HUES48 (cell line): ENCODE results near the gene FES.

Experiments used
- H3K27ac ChIP-seq: one replicate; pipeline ENCODE4 v1.7.0; 2013; ENCODE audit warnings: low read depth, low read length, inconsistent platforms
- H3K27me3 ChIP-seq: 2 replicates; pipeline ENCODE4 v1.6.1; 2013; ENCODE audit warnings: mild to moderate bottlenecking, low read length; ENCODE audit not compliant: control insufficient read depth, insufficient read depth
- H3K36me3 ChIP-seq: 2 replicates; pipeline ENCODE4 v1.6.1; 2013; ENCODE audit warnings: low read length; ENCODE audit not compliant: control insufficient read depth, insufficient read depth
- H3K4me1 ChIP-seq: 2 replicates; pipeline ENCODE4 v1.6.1; 2013; ENCODE audit warnings: mild to moderate bottlenecking, low read length; ENCODE audit not compliant: control insufficient read depth, insufficient read depth
- H3K4me3 ChIP-seq: 2 replicates; pipeline ENCODE4 v1.5.1; 2013; ENCODE audit warnings: mild to moderate bottlenecking, low read depth, low read length
- H3K9ac ChIP-seq: 2 replicates; pipeline ENCODE4 v1.6.1; 2013; ENCODE audit warnings: mild to moderate bottlenecking, low read depth, low read length, moderate library complexity
- H3K9me3 ChIP-seq: 2 replicates; pipeline ENCODE4 v1.6.1; 2013; ENCODE audit warnings: low read length; ENCODE audit not compliant: control insufficient read depth, insufficient read depth

The FES gene

GRCh38 chr15:90884719-90885431 is 571 bp downstream of the FES start:
- Histone ChIP-seq H3K4me3 (peak overlapping the region; percentile 30; the same call in 1 of the 2 replicates), H3K4me1 (peaks cover 18% of the 10 kb centered on the region), H3K9me3 (no peaks in the 10 kb centered on the region), H3K9ac (no peak overlapping the region), H3K27me3 (no peaks in the 10 kb centered on the region), H3K27ac (peak overlapping the region; percentile 23), H3K36me3 (peaks cover 17% of the 10 kb centered on the region)

DNA sequence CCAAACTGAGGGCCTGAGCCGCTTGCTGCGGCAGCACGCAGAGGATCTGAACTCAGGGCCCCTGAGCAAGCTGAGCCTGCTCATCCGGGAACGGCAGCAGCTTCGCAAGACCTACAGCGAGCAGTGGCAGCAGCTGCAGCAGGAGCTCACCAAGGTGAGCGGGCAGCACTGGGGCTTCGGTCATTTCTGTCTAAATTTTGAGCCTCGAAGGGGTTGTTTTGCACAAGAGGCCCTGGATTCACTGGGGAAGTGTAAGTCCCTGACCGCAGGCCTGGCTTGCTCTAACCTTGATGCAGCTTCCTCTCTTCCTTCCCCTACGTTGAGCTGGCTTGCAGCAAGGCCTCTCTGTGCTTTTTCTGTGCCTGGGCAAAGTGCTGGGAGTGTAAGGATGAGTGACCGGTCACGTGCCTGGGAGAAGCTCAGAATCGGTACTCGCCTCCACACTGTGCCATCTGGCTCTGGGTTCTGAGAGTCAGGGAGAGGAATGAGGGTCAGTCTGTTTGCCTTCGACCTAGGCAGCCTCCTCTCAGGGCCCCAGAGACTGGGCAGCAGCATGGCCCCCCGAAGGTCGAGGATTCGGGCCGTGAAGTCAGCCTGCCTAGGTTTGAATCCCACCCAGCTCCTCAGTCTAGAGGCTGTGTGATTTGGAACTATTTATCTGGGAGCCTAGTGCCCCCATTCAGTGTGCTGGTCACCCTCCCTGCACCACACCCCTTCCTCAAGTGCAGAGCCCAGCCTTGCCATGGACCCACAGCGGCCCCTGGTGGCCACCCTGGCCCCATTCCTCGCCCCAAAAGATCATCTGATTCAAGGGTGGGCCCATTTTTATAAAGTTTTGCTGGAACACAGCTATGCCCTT is 1.4 kb downstream of the FES start:
- H3K27me3 ChIP-seq, result no peaks in the 10 kb centered on the region
- no peaks in the 10 kb centered on the region for H3K9me3 ChIP-seq
- no peak overlapping the region for H3K4me3 ChIP-seq
- H3K36me3 ChIP-seq, result peaks cover 9% of the 10 kb centered on the region
- no peak overlapping the region for H3K27ac ChIP-seq
- H3K9ac ChIP-seq, result no peak overlapping the region
- H3K4me1 ChIP-seq, result peaks cover 18% of the 10 kb centered on the region

DNA sequence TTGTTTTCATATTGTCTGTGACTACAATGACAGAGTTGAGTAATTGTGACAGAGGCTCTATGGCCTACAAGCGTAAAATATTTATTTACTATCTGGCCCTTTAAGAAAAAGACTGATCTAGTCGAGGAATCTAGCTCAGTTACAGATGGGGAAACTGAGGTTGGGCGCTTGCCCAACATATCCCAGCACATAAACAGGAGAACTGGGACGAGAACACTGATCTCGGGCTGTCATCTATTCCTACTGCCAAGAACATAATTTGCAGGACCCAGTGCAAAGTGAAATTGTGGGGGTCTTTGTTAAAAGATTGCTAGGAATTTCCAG is 1.9 kb downstream of the FES start:
- Histone ChIP-seq H3K4me3 (no peak overlapping the region), H3K4me1 (peaks cover 18% of the 10 kb centered on the region), H3K36me3 (0 out of 2 replicates have a peak, but pooled peaks cover 3% of the 10 kb centered on the region), H3K9me3 (no peaks in the 10 kb centered on the region), H3K9ac (no peak overlapping the region), H3K27me3 (no peaks in the 10 kb centered on the region), H3K27ac (no peak overlapping the region)

GRCh38 chr15:90887037-90887481 is 2.8 kb downstream of the FES start:
- Histone ChIP-seq H3K9ac (no peak overlapping the region), H3K27me3 (no peaks in the 10 kb centered on the region), H3K4me1 (peaks cover 18% of the 10 kb centered on the region), H3K36me3 (no peaks in the 10 kb centered on the region), H3K27ac (no peak overlapping the region), H3K9me3 (no peaks in the 10 kb centered on the region), H3K4me3 (no peak overlapping the region)

DNA sequence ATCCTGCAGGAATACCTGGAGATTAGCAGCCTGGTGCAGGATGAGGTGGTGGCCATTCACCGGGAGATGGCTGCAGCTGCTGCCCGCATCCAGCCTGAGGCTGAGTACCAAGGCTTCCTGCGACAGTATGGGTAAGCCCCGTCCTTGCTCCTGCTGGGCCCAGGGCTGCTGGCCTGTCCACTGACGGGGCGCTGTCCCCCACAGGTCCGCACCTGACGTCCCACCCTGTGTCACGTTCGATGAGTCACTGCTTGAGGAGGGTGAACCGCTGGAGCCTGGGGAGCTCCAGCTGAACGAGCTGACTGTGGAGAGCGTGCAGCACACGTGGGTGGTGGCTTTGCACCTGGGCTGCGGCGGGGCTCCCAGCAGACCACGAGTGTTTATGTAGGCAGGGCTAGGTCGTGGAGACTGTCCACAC is 5.0 kb downstream of the FES start:
- no peak overlapping the region for H3K9ac ChIP-seq
- no peak overlapping the region for H3K4me3 ChIP-seq
- no peaks in the 10 kb centered on the region for H3K9me3 ChIP-seq
- peaks cover 10% of the 10 kb centered on the region; the same call in 1 of the 2 replicates for H3K4me1 ChIP-seq
- H3K36me3 ChIP-seq, result no peaks in the 10 kb centered on the region; the same call in 1 of the 2 replicates
- H3K27me3 ChIP-seq, result no peaks in the 10 kb centered on the region
- no peak overlapping the region for H3K27ac ChIP-seq

- Histone ChIP-seq H3K27ac (no peak overlapping the region), H3K9me3 (no peaks in the 10 kb centered on the region), H3K4me1 (peaks cover 7% of the 10 kb centered on the region; the same call in 1 of the 2 replicates), H3K4me3 (no peak overlapping the region), H3K27me3 (no peaks in the 10 kb centered on the region), H3K36me3 (no peaks in the 10 kb centered on the region; the same call in 1 of the 2 replicates), H3K9ac (no peak overlapping the region)
These were observed 5.6 kb downstream of the FES start for GRCh38 chr15:90889736-90890456.

DNA sequence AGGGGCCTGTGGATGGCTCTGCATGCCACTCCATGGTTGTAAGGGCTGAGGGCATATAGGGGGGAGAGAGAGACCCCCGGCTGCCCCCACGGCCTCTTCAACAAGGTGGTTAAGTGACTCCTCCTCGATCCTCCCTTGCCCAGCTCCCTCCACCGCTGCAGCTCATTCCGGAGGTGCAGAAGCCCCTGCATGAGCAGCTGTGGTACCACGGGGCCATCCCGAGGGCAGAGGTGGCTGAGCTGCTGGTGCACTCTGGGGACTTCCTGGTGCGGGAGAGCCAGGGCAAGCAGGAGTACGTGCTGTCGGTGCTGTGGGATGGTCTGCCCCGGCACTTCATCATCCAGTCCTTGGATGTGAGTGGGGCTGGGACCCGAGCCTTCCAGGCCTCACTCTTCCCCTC is 6.5 kb downstream of the FES start:
- H3K4me1 ChIP-seq, result peaks cover under 1% of the 10 kb centered on the region; the same call in 1 of the 2 replicates
- no peak overlapping the region for H3K9ac ChIP-seq
- no peaks in the 10 kb centered on the region; the same call in 1 of the 2 replicates for H3K36me3 ChIP-seq
- no peak overlapping the region for H3K4me3 ChIP-seq
- H3K27me3 ChIP-seq, result no peaks in the 10 kb centered on the region
- no peaks in the 10 kb centered on the region for H3K9me3 ChIP-seq
- H3K27ac ChIP-seq, result no peak overlapping the region

DNA sequence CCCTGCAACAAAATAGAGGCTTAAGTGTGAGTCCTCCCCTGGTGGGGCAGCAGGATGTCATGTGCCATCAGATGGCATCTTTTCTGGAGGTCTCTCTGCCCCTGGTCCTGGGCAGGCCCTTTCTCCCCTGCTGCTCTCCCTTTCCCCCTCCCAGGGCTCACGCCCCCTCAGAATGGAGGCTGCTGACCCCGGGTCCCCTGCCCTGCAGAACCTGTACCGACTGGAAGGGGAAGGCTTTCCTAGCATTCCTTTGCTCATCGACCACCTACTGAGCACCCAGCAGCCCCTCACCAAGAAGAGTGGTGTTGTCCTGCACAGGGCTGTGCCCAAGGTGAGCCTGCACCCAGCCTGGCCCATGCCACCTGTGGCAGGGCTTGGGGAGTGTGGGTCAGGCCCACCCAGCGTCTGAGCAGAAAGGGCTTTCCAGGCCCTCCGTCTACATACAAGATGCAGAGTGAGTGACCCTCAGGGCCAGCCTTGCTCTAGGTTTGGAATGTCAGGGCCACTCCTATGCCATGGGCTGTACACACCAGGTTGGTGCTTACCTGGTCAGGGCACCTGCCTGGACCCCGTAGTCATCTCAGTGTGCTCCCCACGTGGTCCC is 7.1 kb downstream of the FES start:
- Histone ChIP-seq H3K4me1 (no peaks in the 10 kb centered on the region; the same call in 1 of the 2 replicates), H3K27ac (no peak overlapping the region), H3K4me3 (no peak overlapping the region), H3K36me3 (no peaks in the 10 kb centered on the region; the same call in 1 of the 2 replicates), H3K9me3 (no peaks in the 10 kb centered on the region), H3K27me3 (no peaks in the 10 kb centered on the region), H3K9ac (no peak overlapping the region)

- Histone ChIP-seq H3K27ac (no peak overlapping the region), H3K36me3 (no peaks in the 10 kb centered on the region; the same call in 1 of the 2 replicates), H3K4me3 (no peak overlapping the region), H3K27me3 (no peaks in the 10 kb centered on the region), H3K9me3 (no peaks in the 10 kb centered on the region), H3K4me1 (no peaks in the 10 kb centered on the region; the same call in 1 of the 2 replicates), H3K9ac (no peak overlapping the region)
These were observed 7.7 kb downstream of the FES start for GRCh38 chr15:90892023-90892422.

GRCh38 chr15:90892498-90893174 is 8.3 kb downstream of the FES start:
- Histone ChIP-seq H3K27ac (no peak overlapping the region), H3K4me1 (no peaks in the 10 kb centered on the region; the same call in 1 of the 2 replicates), H3K4me3 (no peak overlapping the region), H3K9me3 (no peaks in the 10 kb centered on the region), H3K9ac (no peak overlapping the region), H3K27me3 (no peaks in the 10 kb centered on the region), H3K36me3 (no peaks in the 10 kb centered on the region; the same call in 1 of the 2 replicates)
